GM19467 (cell line): Measurements from ENCODE around the gene CACNB3.

Experiments
- ATAC-seq: cut with Tn5 transposase; IDR thresholded peaks from one replicate; pipeline ENCODE4 v1.9.1; 2021; ENCODE audit warnings: mild to moderate bottlenecking, moderate library complexity; ENCODE audit not compliant: unreplicated experiment

Gene CACNB3

DNA sequence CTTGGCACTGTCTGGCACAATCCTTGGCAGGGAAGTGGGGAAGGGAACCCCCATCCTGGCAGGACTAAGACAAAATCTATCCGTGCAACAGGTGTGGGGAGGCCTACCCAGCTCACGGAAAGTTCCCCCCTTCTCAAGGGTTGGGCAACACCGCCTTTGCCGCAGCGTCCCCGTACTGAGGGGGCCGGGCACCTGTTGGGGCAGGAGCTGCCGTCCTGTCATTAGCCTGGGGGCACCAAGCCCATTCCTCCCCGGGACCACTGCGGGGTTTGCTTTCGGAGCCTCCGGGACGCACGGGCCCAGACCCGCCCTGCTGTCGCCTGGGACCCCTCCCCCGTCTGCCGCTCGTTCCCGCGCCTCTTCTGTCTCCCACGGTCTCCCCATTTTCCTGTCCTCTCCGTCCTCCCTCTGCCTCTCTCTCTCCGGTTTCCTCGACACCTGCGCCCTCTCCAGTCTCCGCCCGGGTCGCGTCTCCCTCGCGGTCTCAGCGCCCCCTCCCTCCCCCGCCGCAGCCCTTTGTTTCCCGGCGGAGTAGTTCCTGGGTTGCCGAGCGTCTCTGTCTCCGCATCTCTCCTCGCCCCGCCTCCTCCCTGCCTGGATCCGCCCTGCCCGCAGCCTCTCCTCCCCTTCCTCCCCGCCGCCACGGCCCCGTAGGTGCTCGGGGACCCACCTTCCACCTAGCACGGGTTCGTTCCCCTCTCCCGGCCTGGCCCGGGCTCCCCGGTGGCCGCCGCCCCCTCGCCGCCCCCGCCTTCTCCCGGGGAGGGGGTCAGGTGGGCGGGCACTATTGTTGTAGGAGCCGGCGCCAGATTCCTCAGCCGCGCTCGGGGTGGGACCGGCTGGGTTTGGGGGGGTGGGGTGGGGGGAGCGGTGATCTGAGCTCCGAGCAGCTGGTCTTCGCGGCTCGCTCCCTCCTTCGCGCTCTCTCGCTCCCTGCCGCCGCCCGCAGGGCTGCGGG lies at the start of gene CACNB3:
TSS of gene CACNB3 (plus strand) at position 624 of the 958 bp plus-strand sequence. CDS start 434 bp downstream, outside the sequence.
- ATAC-seq, result no peak

DNA sequence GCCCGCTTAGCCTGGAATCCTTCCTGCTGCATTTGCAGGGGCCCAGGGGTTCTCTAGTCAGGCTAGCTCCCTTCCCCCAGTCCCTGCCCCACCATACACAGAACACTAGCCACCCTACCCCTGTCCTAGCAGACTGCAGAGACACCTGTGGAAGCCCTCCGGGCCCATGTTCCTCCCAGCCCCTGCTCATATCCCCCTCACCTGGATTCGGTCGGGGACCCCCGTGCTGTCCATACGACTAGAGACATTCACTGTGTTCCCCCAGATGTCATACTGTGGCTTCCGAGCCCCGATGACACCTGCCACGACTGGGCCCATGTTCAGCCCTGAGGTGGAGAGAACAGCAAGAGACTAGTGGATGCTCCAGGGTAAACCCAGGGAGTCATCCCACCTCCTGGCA lies 49.6 kb upstream of the CACNB3 start:
- ATAC-seq, result no peak

DNA sequence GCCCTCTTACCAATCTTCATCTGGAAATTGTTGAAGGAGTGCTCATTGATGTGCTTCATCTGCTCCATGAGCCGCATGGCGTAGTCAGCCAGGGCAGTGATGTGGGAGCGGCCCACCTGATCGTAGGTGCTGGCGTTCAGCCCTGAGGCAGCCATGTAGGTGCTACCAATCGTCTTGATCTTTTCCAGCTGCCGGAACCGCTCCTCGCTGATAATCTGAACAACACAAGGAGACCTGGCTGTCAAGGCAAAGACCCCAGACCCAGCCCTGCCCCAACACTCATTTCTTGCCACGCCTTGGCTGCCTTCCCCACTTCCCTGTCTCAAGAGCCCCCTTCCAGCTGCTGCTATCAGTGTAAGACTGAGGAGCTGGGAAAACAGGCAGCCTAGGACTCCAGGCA lies 47.5 kb upstream of the CACNB3 start:
- no peak for ATAC-seq

DNA sequence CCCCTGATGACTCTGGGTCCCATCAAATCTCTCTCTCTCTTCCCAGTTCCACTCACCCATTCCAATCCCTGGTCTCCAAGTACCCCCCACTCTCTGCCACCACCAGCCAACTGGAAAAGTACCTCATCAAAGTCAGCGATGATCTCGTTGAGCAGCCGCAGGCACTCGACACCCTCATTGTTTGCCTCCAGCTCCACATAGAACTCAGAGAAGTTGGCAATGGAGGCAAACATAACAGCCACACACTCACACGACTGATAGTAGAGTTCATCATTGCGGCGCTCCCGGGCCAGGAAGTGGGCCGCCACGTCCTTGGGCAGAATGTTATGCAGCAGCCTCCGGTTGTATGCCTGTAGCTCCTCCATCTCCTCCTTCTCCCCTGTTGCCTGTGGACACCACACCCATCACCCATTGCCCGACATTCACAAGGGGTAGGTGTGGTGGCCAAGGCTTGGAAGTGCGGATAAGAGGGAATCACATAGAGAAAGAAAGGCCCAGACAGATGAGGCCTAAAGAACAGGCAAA lies 46.6 kb upstream of the CACNB3 start:
- no peak for ATAC-seq

DNA sequence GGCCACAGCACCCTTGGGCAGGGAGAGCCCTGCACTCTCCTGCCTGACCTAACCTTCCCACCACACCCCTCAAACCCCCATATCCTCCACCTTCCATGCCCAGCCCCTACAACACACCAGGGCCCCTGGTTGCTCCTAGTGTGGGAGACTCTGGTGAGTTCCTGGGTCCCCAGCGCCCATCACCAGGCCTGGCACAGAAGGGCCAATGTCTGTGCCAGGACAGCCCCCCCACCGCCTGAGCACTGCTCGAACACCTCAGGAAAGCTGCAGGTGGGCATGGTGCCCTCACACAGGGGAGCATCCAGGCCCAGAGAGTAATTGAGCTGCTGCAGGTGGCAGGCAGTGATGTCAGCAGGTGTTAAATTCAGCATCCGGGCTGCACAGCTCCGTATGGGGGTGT lies 44.6 kb upstream of the CACNB3 start:
- no peak for ATAC-seq

DNA sequence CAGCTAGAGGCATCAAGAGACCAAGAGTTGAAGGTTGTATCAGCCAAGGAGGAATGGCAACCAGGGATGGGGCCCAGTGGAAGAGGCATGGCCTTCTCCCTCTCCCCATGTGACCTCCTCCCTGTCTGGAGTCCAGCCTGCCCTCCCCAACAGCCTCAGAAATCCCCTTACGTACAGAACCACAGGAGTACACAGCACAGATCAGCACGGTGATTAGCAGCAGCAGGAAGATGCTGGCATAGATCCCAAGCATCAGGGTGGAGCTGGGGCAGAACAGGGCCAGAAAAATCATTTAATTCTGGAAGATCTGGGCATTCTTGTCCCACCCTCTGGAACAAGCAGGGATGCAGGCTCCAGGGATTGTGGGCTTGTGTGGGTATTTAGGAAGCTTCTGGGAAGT lies 43.8 kb upstream of the CACNB3 start:
- no peak for ATAC-seq

DNA sequence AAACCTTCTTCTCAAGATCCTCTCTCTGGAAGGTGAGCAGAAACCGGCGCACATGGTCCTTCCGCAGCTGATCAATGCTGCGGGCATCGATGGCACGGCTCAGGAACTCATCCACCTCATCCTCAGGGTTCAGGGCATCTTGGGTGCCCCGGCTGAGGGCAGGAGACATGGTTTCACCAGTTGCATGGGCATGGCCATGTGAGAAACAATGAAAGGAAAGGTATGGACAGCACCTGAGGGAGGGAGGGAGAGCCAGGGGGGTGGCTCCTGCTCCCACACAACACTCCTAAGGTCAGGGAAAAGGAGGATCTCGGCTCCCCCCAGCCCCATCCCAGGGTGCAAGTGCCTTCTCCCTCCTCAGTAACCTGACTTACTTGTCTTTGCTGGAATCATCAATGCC lies 43.0 kb upstream of the CACNB3 start:
- no peak for ATAC-seq

DNA sequence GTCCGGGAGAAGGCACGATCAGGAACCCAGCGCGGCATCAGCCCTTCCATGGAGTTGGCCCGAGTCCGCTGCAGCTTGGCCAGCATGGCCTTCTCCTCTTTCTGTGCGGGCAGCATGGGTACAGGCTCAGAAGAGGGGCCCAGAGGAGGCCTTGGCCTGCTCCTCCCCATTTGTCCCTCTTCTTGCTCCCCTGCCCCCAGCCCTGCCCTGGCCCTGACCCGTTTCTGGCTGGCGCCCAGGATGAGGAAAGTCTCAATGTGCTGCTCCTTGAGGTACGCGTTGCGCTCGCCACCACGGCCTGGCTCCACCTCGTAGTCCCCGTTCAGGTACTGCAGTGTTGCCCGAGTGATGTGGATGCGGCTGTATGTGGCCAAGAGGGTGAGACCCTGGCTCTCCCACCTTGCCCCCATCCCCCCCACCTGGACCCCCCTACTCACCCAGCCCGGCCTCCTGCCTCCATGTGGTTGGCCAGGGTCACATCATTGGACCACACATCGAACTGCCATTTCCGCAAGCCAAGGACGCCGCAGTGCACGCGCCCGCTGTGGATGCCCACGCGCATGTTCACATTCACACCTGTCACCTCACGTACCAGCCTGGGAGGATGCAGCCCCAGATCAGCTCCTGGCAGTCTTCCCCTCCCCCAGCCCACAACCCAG lies 42.2 kb upstream of the CACNB3 start:
- no peak for ATAC-seq

DNA sequence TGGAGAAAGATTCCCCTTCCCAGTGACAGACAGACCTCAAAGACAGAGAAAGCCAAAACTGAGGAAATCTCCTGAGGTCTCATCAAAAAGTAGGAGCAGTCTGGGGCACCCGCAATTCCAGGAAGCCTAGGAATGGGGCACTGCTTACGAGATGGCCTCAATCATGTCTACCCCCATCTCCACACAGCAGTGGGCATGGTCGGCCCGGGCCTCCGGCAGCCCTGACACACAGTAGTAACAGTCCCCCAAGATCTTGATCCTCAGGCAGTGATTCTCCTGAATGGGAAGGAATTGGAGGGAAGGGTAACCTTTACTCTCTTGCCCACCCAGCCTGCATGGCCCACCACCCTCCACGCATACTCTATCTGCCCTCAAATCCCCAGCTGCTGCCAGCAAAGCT lies 41.3 kb upstream of the CACNB3 start:
- ATAC-seq, result no peak

DNA sequence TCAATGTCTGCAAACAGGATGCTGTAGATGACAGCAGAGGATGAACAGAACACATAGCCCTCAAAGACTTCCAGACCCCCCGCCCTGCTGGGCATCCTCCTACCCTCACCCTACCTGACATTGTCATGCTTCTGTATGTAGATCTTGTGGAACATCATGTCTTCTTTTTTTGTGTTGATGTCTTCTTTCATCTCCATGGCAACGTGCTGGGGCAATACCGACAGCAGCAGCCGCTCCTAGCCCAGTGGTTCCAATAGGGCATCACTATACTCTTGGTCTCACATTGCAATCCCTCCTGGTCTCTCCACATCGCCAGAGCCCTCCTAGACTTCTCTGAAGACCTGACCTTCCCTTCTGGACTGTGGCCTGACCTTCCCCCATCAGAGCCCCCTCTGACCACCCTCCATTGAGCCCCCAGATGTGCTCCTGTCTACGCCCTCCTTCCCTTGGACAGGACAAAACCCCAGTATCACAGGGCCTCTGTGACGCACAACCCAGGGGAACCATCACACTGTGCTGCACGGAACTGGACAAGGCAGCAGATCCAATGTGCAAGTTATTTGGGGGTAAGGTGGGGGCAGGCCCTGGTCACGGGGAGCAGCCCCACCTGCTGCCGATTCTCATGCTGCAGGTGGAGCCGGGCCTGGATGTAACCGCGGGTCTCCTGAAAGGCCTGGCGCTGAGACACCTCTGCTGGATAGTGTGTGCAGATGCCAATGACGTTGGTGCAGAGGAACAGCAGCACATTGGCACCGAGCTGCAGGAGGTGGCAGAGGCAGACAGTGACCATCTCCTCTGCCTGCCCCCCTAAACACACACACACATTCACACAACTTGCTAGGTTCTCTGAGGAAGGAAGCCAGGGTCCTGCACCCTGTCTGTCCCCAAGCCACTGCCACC lies 40.5 kb upstream of the CACNB3 start:
- no peak for ATAC-seq

DNA sequence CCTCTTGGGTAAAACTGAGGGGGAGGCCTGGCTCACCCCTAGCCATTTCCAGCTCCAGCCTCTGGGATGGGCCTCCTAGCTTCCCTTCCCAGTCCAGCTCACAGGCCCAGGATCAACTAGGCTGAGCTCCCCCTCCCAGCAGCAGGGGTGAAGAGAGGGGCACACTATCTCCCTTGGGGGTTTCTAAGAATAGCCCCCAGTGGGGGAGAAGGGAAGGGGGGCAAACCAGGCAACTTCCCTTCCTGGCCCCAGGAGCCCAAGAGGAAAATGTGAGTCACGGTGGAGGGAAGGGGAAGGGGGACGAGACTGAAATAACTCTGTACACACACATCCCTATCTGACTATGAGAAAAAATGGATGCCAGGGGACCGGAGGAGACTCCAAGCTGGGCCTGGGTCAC lies 38.4 kb upstream of the CACNB3 start:
- no peak for ATAC-seq

DNA sequence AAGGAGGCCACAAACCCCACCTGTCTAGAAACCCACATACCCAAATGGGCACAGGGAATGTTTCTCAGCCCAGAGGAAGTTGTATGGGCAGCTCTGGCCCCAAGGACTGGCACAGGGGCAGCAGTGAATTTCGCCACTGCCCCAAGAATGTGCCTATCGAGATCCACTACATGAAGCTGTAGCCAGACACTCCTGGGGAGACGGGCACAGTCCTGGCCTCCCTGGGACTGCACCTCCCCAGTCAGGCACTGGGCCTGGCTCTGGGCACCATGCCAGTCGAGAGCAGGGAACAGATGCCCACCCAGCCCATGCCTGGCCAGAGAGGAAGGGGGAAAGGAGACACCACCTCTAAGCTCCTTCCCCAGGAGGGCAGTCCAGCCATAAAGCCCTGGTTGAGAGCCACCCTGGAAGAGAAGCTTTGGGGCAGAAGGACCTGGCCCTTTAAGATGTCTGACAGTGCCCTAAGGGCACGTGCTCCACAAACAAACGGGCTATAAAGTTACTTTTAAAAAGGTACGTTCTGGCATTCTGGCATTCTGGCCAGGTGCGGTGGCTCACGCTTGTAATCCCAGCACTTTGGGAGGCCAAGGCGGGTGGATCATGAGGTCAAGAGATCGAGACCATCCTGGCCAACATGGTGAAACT lies 37.8 kb upstream of the CACNB3 start:
- no peak for ATAC-seq

DNA sequence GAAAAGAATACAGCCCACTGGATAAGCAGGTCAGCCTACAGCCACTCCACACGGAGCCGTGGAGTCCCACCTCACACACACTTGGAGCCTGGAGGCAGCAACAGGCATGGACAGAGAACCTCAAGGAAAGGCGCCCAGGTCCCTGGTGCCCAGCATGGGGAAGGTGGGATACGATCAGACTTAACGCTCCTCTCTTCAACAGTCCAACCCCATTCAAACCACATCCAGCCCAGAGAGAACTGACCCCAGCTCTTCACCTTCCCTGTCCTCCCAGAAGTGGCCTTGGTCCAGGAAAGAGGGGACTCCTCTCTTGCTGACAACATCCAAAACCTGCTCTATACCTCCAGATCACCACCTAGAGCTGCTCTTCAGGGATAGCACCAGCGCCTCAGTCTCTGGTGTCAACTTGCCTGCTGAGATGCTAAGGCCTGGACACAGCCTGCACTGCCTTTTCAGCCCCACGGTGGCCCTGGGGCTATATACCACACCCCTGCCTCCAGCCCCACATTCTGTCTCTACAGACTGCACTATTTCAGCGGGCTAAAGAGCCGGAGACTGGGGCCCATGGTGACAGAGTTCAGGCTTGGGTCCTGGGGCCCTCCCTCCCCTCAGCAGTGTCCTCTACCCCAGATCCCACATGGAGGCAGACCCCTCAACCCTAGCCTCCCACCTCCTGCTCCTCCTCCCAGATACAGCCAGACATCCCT lies 36.4 kb upstream of the CACNB3 start:
- ATAC-seq, result no peak

DNA sequence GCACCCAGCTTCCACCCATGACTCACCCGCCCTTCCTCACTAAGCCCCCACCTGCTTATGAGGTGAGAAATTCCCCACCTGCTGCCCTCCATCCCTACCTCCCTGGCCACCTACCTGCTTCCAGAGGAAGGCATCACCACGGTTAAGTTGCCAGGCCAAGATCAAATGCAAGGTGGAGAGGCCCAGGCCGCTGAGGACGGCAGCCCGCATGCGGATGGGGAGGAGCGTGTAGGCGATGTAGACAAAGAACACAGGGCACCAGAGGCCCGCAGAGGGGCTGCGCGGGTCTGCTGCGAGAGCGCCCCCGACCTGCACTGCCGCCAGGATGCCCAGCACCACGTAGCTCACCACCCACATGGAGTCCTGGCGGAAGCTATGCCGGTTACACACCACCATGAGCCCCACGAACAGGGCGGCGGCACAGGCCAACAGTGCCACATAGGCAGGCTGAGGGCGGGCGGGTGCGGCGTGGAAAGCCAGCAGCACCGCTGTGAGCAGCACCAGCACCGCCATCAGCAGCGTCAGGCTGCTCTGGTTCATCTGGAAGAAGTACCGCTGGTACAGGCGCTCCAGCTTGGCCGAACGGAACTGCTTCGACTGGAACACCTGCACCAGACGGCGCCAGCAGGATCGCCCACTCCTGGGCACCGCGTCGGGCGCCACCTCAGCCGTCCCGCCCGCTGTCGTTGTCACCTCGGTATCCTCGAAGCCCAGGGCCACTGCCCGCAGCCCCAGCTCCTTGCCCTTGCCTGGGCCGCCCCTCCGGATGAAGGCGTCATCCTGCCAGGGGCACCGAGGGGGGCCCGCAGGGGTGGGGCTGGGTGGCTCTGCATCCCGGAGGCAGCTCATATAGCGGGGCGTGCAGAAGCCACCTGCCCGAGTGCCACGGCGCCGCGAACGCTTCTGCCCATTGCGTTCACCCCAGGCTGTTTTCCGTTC lies 35.6 kb upstream of the CACNB3 start:
- ATAC-seq, result no peak

DNA sequence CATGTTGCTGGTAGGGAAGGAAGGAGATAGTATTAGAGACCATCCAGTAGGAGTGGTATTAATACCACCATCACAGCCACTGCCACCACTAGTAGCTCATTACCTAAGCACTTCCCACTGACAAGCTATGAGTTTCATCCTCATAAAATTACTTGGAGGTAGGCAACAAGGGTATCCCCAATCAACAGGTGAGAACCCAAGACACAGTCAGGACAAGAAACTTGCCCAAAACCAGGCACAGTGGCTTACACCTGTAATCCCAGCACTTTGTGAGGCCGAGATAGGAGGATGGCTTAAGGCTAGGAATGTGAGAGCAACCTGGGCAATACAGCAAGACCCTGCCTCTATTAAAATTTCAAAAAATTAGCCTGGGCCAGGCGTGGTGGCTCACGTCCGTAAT lies 34.9 kb upstream of the CACNB3 start:
- ATAC-seq, result no peak

DNA sequence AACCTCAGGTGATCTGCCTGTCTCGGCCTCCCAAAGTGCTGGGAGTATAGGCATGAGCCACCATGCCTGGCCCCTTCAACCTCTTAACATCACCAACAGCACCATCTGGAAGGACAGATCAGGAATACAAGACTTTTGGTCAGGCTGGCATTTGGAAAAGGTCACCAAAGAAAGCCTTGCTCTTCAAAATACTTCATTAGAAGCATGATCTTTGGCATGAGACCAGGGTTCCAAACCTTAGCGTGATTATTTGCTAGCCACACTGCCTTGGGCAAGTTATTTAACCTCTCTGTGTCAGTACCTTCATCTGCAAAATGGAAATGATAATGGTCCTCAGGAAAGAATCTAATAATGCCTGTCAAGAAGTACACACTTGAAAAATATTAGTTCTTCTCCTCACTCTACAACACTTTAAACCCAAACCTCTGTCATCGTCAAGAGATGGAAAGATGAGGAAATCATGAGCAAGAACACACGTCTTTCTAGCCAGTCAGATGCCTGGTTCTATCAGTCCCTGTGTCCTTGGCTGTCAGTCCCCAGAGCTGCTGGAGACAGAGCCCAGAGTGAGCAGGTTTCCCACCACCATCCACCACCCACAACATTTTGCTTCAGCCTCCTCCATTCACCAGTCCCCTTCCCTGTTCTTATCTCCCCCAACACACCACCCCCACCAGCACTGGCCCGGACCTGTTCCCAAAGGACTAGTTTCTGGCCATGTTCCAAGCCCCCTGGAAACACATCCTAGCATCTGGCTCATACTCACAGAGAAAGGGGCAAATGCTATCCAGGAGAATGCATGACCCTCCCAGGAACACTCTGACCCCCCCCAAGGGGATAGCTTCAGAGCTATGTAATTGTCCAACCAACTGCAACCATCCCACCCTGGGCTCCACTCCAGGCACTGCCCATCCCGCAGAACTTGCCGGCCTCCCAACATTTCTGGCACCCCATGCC lies 31.4 kb upstream of the CACNB3 start:
- ATAC-seq, result no peak

DNA sequence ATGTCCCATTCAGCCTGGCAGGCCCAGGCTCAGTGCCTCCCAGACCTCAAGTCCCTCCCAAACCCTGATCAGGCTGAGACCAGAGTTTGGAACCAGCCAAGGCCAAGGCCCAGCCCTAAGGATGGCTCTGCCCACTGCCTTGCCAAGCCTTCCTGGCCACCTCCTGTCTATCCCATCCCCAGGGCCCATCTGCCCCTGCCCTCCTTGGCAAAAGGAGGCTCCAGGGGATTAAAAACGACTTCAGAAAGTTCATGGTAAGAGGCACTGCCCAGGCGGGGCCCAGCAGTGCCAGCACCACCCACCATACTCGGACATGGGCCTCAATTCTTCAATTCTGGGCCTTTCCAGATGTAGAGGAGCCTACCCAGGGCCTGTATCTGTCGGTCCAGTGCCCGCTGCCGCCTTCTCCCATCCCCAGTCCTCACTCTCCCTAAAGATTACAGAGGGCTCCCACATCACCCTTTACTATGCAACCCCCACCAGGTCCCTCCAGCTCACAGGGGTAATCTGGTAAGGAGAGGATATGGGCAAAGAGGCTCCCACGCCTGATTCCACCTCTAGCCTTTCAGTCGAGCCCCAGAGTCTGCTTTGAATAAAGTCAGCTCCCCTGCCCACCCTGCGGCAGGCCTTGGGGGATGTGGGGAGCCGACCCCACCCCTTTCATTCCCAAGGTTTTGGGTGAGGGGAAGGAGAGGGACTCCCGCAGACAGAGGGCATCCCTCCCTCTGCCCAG lies 30.3 kb upstream of the CACNB3 start:
- ATAC-seq, result no peak
